ENCODE results near the gene CADM1.

GRCh38 chr11:115134926-115135325, 369.3 kb downstream of the CADM1 start:
- TF ChIP-seq CTCF (IDR thresholded peaks at IDR 0.05; ENCODE audit: low read depth, low read length, poor library complexity, severe bottlenecking) = no peak
- no peak for TF ChIP-seq EZH2phosphoT487 (IDR thresholded peaks at IDR 0.05; ENCODE audit: borderline replicate concordance, low read length)
